K562 (cell line): Measurements from ENCODE around the gene ANKRD10. TPM values are rescaled to one million over a fixed set of nuclear protein-coding genes. Genes with fewer than 3 reads are reported as not detected.

Source experiments
- BRCA1 ChIP-seq, 2 experiments: fragments of 450-650 bp in 1 of 2; sonication (generic) in 1 of 2; formaldehyde crosslinking in 1 of 2; IDR thresholded peaks; 2 replicates each; pipeline versions ENCODE4 v1.5.0 to v1.6.1; 2017 to 2020; ENCODE audit warnings: mild to moderate bottlenecking in 1 of 2, missing genetic modification reagents in 1 of 2
- CREB3 ChIP-seq: fragments of 450-650 bp; conservative IDR thresholded peaks from 2 replicates; pipeline ENCODE4 v1.6.1; 2016; ENCODE audit warnings: missing genetic modification characterization, low read depth, mild to moderate bottlenecking, missing compliant biosample characterization, moderate library complexity
- CTBP1 ChIP-seq: fragments of 450-650 bp; IDR thresholded peaks from 2 replicates; pipeline ENCODE4 v1.6.1; 2016; ENCODE audit warnings: borderline replicate concordance
- E2F6 ChIP-seq, 2 experiments: IDR thresholded peaks; 2 replicates each; pipeline ENCODE4 v1.6.1; 2011; ENCODE audit warnings: borderline replicate concordance in 1 of 2, control low read depth in 1 of 2, low read depth in 1 of 2, low read length in 1 of 2, mild to moderate bottlenecking in 1 of 2, mixed read lengths in 1 of 2, moderate library complexity in 1 of 2; ENCODE audit not compliant: insufficient read depth in 1 of 2, insufficient read length in 1 of 2, poor library complexity in 1 of 2, severe bottlenecking in 1 of 2; ENCODE audit errors: extremely low read depth in 1 of 2
- HINFP ChIP-seq: fragments of 450-650 bp; conservative IDR thresholded peaks from 2 replicates; pipeline ENCODE4 v1.6.1; 2016; ENCODE audit warnings: missing genetic modification characterization, low read depth, mild to moderate bottlenecking, control low read depth, missing compliant biosample characterization
- RBM22 ChIP-seq: fragments of 200-400 bp; formaldehyde crosslinking; IDR thresholded peaks from 2 replicates; pipeline ENCODE4 v1.6.1; 2018; ENCODE audit warnings: low read length, low read depth; ENCODE audit not compliant: poor library complexity, severe bottlenecking
- RBM39 ChIP-seq: fragments of 200-400 bp; formaldehyde crosslinking; optimal IDR thresholded peaks from 2 replicates; pipeline ENCODE3; 2018; ENCODE audit warnings: low read depth, low read length
- RREB1 ChIP-seq: fragments of 250-450 bp; sonication (Bioruptor Pico); IDR thresholded peaks from 2 replicates; pipeline ENCODE4 v1.4.0; 2020
- TEAD2 ChIP-seq: fragments of 450-650 bp; IDR thresholded peaks from 2 replicates; pipeline ENCODE4 v1.6.1; 2016; ENCODE audit warnings: missing genetic modification characterization, control low read depth, missing compliant biosample characterization
- ZFX ChIP-seq: sonication (generic); formaldehyde crosslinking; IDR thresholded peaks from 2 replicates; pipeline ENCODE4 v1.8.0; 2022; ENCODE audit warnings: mild to moderate bottlenecking, missing genetic modification reagents, moderate library complexity
- ZKSCAN1 ChIP-seq: fragments of 150-350 bp; IDR thresholded peaks from 2 replicates; pipeline ENCODE4 v1.6.1; 2016; ENCODE audit warnings: low read depth, low read length
- ZNF280A ChIP-seq: fragments of 450-650 bp; IDR thresholded peaks from 2 replicates; pipeline ENCODE4 v1.6.1; 2018; ENCODE audit warnings: mild to moderate bottlenecking, low read depth; ENCODE audit not compliant: partially characterized antibody
- ZNF830 ChIP-seq: fragments of 250-450 bp; sonication (Bioruptor Pico); IDR thresholded peaks from 2 replicates; pipeline ENCODE4 v1.5.0; 2021; ENCODE audit warnings: mild to moderate bottlenecking
- polyA plus RNA-seq, 8 experiments: library from polyadenylated mRNA; depleted of rRNA in 4 of 8; stranded (reverse) in 5 of 8; unstranded in 3 of 8; fragments of >200 nt; fragmentation: Nextera tagmentation in 2 of 8; fragmentation: Illumina TruSeq in 1 of 8; extraction: Ambion mirVana in 2 of 8; extraction: Trizol in 1 of 8; gene quantifications; 2 replicates each; pipeline versions ENCODE4 v1.2.1 to v1.2.3, GENCODE V29; 2011 to 2014; ENCODE audit warnings: inconsistent platforms in 1 of 8, missing spikeins in 1 of 8
- total RNA-seq, 7 experiments: library from RNA; depleted of rRNA in 6 of 7; stranded (reverse); fragments of >200 nt in 6 of 7; fragmentation: Illumina TruSeq in 2 of 7; extraction: Trizol in 2 of 7; gene quantifications; 2 replicates each; pipeline versions ENCODE4 v1.2.1 to v1.2.3, GENCODE V29; 2011 to 2021; ENCODE audit warnings: low replicate concordance in 1 of 7

ANKRD10 gene
- total and polyA plus RNA-seq, 9 of the 15 experiments (the other 6 are each of a cell fraction or from before 2014, with no cell fraction given), result 21.7 to 183 (median 45.0) TPM

GRCh38 chr13:110869805-110870706 lies 44.8 kb downstream of the ANKRD10 start (continued):
- TF ChIP-seq ZNF280A (no peak), E2F6 (IDR thresholded peaks at IDR 0.05; ENCODE audit: borderline replicate concordance in 1 of 2, extremely low read depth in 1 of 2, insufficient read depth in 1 of 2, insufficient read length in 1 of 2, low read depth in 1 of 2, low read length in 1 of 2, poor library complexity in 1 of 2, severe bottlenecking in 1 of 2) (peak; percentile 84 to 90), RREB1 (no peak), ZFX (CRISPR knock-in tag) (peak; percentile 57), BRCA1 (IDR thresholded peaks at IDR 0.05) (no peak), BRCA1 (CRISPR knock-in tag; IDR thresholded peaks at IDR 0.05) (no peak), TEAD2 (tag) (peak; percentile 10; the same call in 1 of the 2 replicates), CTBP1 (peak; percentile 45; the same call in 1 of the 2 replicates), CREB3 (peak; percentile 53; the same call in 1 of the 2 replicates), ZKSCAN1 (peak; percentile 74; the same call in 1 of the 2 replicates), HINFP (tag) (no peak), RBM39 (no peak), RBM22 (no peak), ZNF830 (CRISPR knock-in tag) (no peak)
